Caco-2 (cell line): ENCODE measurements around the gene MTG1. TPM values are rescaled to one million over a fixed set of nuclear protein-coding genes. Genes with fewer than 3 reads are reported as not detected.
A peak's percentile ranks its signal among the peaks of the same experiment; 100 is the strongest.

Experiments used
- BruUV-seq: library from RNA; stranded (reverse); fragments of 400-500 nt; replicated peaks from 2 replicates; lab custom pipeline; 2021; lab: Mats Ljungman, UMichigan
- CTCF ChIA-PET: fragments of 300-600 bp; sonication (Branson Sonifier 250); formaldehyde crosslinking; loops from one replicate; lab custom pipeline; 2022; ENCODE audit warnings: antibody characterized with exemption; lab: Charles Lee
- POLR2A ChIA-PET: fragments of 300-600 bp; sonication (Branson Sonifier 250); formaldehyde crosslinking; loops from one replicate; lab custom pipeline; 2022; ENCODE audit warnings: antibody characterized with exemption; lab: Charles Lee
- DNase-seq, 2 experiments: peaks; one replicate each; pipeline versions ENCODE4 v3.0.0 to v3.0.0-alpha.2; 2020 to 2022
- H3K27me3 ChIP-seq: replicated peaks from 2 replicates; pipeline ENCODE4 v1.6.0; 2011; ENCODE audit warnings: low read length; ENCODE audit not compliant: control insufficient read depth, insufficient read depth
- H3K36me3 ChIP-seq: 2 replicates; pipeline ENCODE4 v1.5.1; 2011; ENCODE audit warnings: low read length; ENCODE audit not compliant: control insufficient read depth, insufficient read depth
- H3K4me1 ChIP-seq: fragments of 250-450 bp; sonication (Bioruptor Pico); 2 replicates; pipeline ENCODE4 v1.5.1; 2020; ENCODE audit warnings: mild to moderate bottlenecking
- H3K4me3 ChIP-seq: 2 replicates; pipeline ENCODE4 v1.5.1; 2011; ENCODE audit warnings: low read depth, mild to moderate bottlenecking, control low read depth, low read length
- H3K9me3 ChIP-seq: fragments of 250-450 bp; sonication (Bioruptor Pico); 2 replicates; pipeline ENCODE4 v1.5.1; 2020; ENCODE audit warnings: mild to moderate bottlenecking, moderate library complexity
- H3K27ac Mint-ChIP-seq: one replicate; pipeline ENCODE4 v1.8.0; 2022; ENCODE audit warnings: mixed read lengths; ENCODE audit not compliant: unreplicated experiment
- H3K27me3 Mint-ChIP-seq: one replicate; pipeline ENCODE4 v1.8.0; 2022; ENCODE audit warnings: mixed read lengths; ENCODE audit not compliant: insufficient read depth, unreplicated experiment
- H3K36me3 Mint-ChIP-seq: one replicate; pipeline ENCODE4 v1.8.0; 2022; ENCODE audit warnings: mild to moderate bottlenecking, mixed read lengths; ENCODE audit not compliant: insufficient read depth, unreplicated experiment
- H3K4me1 Mint-ChIP-seq: one replicate; pipeline ENCODE4 v1.8.0; 2022; ENCODE audit warnings: low read depth, mixed read lengths; ENCODE audit not compliant: unreplicated experiment
- H3K4me3 Mint-ChIP-seq: one replicate; pipeline ENCODE4 v1.8.0; 2022; ENCODE audit warnings: mild to moderate bottlenecking, moderate library complexity, mixed read lengths; ENCODE audit not compliant: unreplicated experiment
- H3K9me3 Mint-ChIP-seq: one replicate; pipeline ENCODE4 v1.8.0; 2022; ENCODE audit warnings: mixed read lengths; ENCODE audit not compliant: unreplicated experiment
- intact Hi-C: fragments of 100-400 bp; cut with micrococcal nuclease; formaldehyde crosslinking; loops from one replicate; pipeline ENCODE4 v1.10.0; 2022; ENCODE audit not compliant: unreplicated experiment
- total RNA-seq: library from RNA; stranded (reverse); gene quantifications from 2 replicates; pipeline ENCODE4 v1.2.3, GENCODE V29; 2022
- TF ChIP-seq, protein P1 (sequence below), 2 experiments: fragments of 200-600 bp in 1 of 2; IDR thresholded peaks; 1 replicate in 1 of 2; 2 replicates in 1 of 2; pipeline versions ENCODE4 v1.5.1 to v1.8.0; 2011 to 2022; ENCODE audit warnings: antibody characterized with exemption in 1 of 2, control low read depth in 1 of 2, inconsistent platforms in 1 of 2, low read depth in 1 of 2, low read length in 1 of 2, mild to moderate bottlenecking in 1 of 2, moderate library complexity in 1 of 2; ENCODE audit not compliant: insufficient read depth in 1 of 2, severe bottlenecking in 1 of 2, unreplicated experiment in 1 of 2

The MTG1 gene
- total RNA-seq, 1 experiment from 2014 or later = 113 TPM

DNA sequence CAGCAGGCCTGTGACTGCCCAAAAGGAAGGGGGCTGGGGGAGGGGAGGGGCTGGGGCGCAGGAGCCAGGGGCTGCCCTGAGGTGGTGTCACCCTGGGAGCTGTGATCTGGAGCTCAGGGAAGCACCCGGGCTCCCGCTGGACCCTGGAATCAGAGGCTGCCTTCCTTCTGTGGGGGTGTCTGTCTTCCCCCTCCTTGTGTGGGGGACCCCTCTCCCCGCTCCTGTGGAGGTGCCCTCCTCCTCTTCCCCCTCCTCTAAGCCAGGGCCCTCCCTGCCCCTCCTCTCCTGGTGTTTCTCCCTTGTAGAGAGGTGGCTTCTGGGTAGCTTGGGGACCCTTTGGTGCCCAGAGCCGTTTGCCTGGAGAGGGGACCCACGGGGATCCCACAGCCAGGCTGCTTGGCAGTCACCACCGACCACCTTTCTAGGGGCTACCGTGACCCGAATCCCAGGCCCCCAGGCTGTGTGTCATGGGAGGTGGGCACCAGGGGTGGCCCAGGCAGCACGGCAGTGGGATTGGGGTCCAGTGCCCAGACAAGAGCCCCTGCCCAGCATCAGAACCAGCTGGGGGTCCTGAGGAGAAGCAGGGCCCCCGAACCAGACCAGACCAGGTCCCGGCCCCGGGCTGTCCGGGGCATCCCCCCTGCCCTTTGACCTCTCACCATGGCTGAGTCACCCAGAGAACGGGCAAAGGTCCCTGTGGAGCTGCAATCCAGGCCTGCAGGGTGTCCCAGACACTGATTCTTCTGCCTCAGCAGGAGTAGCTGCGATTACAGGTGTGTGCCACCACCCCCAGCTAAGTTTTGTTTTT is 46.0 kb upstream of the MTG1 start:
- H3K9me3 ChIP-seq = 0 out of 2 replicates have a peak, but pooled peaks cover 3% of the 10 kb centered on the region
- no peaks in the 10 kb centered on the region for H3K36me3 ChIP-seq
- peaks cover 54% of the 10 kb centered on the region for H3K4me1 ChIP-seq
- ChIA-PET CTCF (interaction anchor here (0.6 to 1.4 kb wide), 4 partner anchors 10 to 63 kb away, joined by 4 to 10 read pairs (median 6); partner anchors contain the start of gene FUOM), POLR2A (interaction anchor here (0.6 to 1.2 kb wide), 5 partner anchors 9 to 331 kb away, joined by 3 to 14 read pairs (median 3); partner anchors contain the start of gene FUOM)
- Mint-ChIP-seq H3K27ac (peak overlapping the region; percentile 36), H3K9me3 (peaks cover 9% of the 10 kb centered on the region), H3K4me1 (peaks cover 21% of the 10 kb centered on the region), H3K4me3 (no peak overlapping the region), H3K27me3 (no peaks in the 10 kb centered on the region), H3K36me3 (peaks cover 60% of the 10 kb centered on the region)
- H3K4me3 ChIP-seq = no peak overlapping the region
- DNase-seq = peak; percentile 86 to 91
- TF ChIP-seq, protein P1, sequence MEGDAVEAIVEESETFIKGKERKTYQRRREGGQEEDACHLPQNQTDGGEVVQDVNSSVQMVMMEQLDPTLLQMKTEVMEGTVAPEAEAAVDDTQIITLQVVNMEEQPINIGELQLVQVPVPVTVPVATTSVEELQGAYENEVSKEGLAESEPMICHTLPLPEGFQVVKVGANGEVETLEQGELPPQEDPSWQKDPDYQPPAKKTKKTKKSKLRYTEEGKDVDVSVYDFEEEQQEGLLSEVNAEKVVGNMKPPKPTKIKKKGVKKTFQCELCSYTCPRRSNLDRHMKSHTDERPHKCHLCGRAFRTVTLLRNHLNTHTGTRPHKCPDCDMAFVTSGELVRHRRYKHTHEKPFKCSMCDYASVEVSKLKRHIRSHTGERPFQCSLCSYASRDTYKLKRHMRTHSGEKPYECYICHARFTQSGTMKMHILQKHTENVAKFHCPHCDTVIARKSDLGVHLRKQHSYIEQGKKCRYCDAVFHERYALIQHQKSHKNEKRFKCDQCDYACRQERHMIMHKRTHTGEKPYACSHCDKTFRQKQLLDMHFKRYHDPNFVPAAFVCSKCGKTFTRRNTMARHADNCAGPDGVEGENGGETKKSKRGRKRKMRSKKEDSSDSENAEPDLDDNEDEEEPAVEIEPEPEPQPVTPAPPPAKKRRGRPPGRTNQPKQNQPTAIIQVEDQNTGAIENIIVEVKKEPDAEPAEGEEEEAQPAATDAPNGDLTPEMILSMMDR (IDR thresholded peaks at IDR 0.05; ENCODE audit: insufficient read depth in 1 of 2, low read depth in 1 of 2, low read length in 1 of 2, severe bottlenecking in 1 of 2, unreplicated experiment in 1 of 2) = peak in 1 of 2 experiments; percentile 17
- H3K27me3 ChIP-seq = no peaks in the 10 kb centered on the region
- intact Hi-C loops = no loop called here
- BruUV-seq = no TSS peak

DNA sequence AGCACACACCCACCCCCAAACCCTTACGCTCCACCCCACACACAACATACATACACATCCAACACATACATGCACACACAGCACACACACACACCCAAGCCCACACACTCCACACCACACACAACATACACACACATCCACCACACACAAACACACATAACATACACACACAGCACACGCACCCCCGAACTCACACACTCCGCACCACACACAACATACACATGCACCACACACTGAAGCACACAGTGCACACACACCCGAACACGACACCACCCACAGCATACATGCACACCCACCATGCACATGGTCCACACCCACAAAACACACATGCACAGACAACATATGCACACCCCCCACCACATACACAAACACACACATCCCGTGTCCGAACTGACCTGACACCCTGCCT is 44.8 kb upstream of the MTG1 start:
- no peak for DNase-seq
- peaks cover 60% of the 10 kb centered on the region for H3K36me3 Mint-ChIP-seq
- BruUV-seq = no TSS peak
- H3K4me3 ChIP-seq = no peak overlapping the region
- CTCF ChIA-PET = no interaction called here
- H3K4me1 ChIP-seq = peaks cover 47% of the 10 kb centered on the region
- H3K27me3 ChIP-seq = no peaks in the 10 kb centered on the region
- H3K36me3 ChIP-seq = no peaks in the 10 kb centered on the region
- peaks cover 16% of the 10 kb centered on the region for H3K4me1 Mint-ChIP-seq
- H3K4me3 Mint-ChIP-seq = peak overlapping the region; percentile 38
- H3K27ac Mint-ChIP-seq = peak overlapping the region; percentile 48
- 0 out of 2 replicates have a peak, but pooled peaks cover 3% of the 10 kb centered on the region for H3K9me3 ChIP-seq
- no peaks in the 10 kb centered on the region for H3K27me3 Mint-ChIP-seq
- POLR2A ChIA-PET = no interaction called here
- H3K9me3 Mint-ChIP-seq = peaks cover 9% of the 10 kb centered on the region
- TF ChIP-seq, protein P1 (IDR thresholded peaks at IDR 0.05; ENCODE audit: insufficient read depth in 1 of 2, low read depth in 1 of 2, low read length in 1 of 2, severe bottlenecking in 1 of 2, unreplicated experiment in 1 of 2) = no peak
- intact Hi-C loops = no loop called here

DNA sequence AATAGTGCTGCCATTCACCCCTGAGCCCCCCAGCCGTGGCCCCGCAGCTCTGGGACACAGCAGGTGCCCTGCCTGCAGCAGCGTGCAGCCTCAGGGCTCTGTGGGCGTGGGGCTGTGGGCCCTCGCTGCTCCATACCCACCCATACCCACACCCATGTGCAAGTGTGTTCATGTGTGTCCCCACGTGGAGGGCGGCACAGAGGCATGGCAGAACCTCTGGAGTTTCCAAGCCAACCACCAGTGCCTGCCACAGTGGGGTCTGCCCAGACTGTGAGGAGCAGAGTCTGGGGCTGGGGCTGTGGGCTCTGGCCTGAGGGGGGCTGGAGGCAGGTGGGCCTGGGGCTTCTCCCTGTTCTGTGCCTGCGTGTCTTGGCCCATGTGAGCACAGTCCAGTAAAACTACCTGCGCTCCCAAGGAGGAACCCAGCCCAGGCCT is 44.4 kb upstream of the MTG1 start:
- DNase-seq = no peak
- TF ChIP-seq, protein P1 (IDR thresholded peaks at IDR 0.05; ENCODE audit: insufficient read depth in 1 of 2, low read depth in 1 of 2, low read length in 1 of 2, severe bottlenecking in 1 of 2, unreplicated experiment in 1 of 2) = no peak
- Histone ChIP-seq H3K27me3 (no peaks in the 10 kb centered on the region), H3K36me3 (no peaks in the 10 kb centered on the region), H3K4me3 (no peak overlapping the region), H3K4me1 (peaks cover 47% of the 10 kb centered on the region), H3K9me3 (0 out of 2 replicates have a peak, but pooled peaks cover 3% of the 10 kb centered on the region)
- ChIA-PET POLR2A (no interaction called here), CTCF (no interaction called here)
- Mint-ChIP-seq H3K27me3 (no peaks in the 10 kb centered on the region), H3K9me3 (peaks cover 9% of the 10 kb centered on the region), H3K27ac (peak overlapping the region; percentile 48), H3K4me3 (peak overlapping the region; percentile 38), H3K4me1 (peaks cover 16% of the 10 kb centered on the region), H3K36me3 (peaks cover 60% of the 10 kb centered on the region)
- intact Hi-C loops = loop anchor here (2.0 kb wide), 1 partner anchor 21 kb away; no protein-coding TSS in a partner anchor
- no TSS peak for BruUV-seq
